OCI-LY3 (cell line): ENCODE data around the gene FNDC3A.

Source experiments
- CTCF ChIP-seq: fragments of 200-600, 300-600 bp; sonication (generic); IDR thresholded peaks from 2 replicates; pipeline ENCODE4 v1.5.1; 2014; ENCODE audit warnings: antibody characterized with exemption, low read length, low read depth
- EZH2phosphoT487 ChIP-seq: fragments of 200-600 bp; shearing (Covaris generic); IDR thresholded peaks from 2 replicates; pipeline ENCODE4 v1.6.1; 2018; ENCODE audit warnings: antibody characterized with exemption, mixed run types, low read depth

GRCh38 chr13:49064476-49064875, 88.8 kb downstream of the FNDC3A start:
- no peak for TF ChIP-seq CTCF
- no peak for TF ChIP-seq EZH2phosphoT487
